Keratinocyte (primary cell): ENCODE measurements around the gene PVR.
A peak's percentile ranks its signal among the peaks of the same experiment; 100 is the strongest.

Source experiments
- EZH2 ChIP-seq: IDR thresholded peaks from one replicate; pipeline ENCODE4 v1.6.1; 2012; ENCODE audit warnings: inconsistent platforms, mild to moderate bottlenecking, low read length, moderate library complexity
- TF ChIP-seq, protein P1 (sequence below), 3 experiments: IDR thresholded peaks in 1 of 3; conservative IDR thresholded peaks in 1 of 3; optimal IDR thresholded peaks in 1 of 3; 2 replicates in 2 of 3; 3 replicates in 1 of 3; pipeline versions ENCODE3 to v1.5.1; 2011; ENCODE audit warnings: low read length in 3 of 3, mild to moderate bottlenecking in 3 of 3, moderate library complexity in 2 of 3, control low read depth in 1 of 3, inconsistent platforms in 1 of 3; ENCODE audit not compliant: insufficient read depth in 2 of 3; ENCODE audit errors: extremely low read depth in 1 of 3

DNA sequence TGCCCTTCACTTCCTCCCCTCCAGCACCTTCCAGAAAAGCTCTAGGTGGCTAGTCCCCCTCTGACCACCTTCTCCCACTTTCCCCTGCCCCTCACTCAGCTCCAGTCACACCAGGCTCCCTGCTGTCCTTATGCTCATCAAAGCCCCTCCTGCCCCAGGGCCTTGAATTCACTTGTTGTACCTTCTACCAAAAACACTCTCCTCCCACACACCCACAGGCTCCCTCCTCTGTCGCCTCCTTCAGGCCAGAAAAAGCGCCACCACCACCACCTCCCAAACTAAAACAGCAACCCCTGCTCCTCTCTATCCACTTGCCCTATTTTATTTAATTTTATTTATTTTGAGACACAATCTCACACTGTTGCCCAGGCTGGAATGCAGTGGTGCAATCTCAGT lies 50.5 kb downstream of the PVR start:
- TF ChIP-seq, protein P1, sequence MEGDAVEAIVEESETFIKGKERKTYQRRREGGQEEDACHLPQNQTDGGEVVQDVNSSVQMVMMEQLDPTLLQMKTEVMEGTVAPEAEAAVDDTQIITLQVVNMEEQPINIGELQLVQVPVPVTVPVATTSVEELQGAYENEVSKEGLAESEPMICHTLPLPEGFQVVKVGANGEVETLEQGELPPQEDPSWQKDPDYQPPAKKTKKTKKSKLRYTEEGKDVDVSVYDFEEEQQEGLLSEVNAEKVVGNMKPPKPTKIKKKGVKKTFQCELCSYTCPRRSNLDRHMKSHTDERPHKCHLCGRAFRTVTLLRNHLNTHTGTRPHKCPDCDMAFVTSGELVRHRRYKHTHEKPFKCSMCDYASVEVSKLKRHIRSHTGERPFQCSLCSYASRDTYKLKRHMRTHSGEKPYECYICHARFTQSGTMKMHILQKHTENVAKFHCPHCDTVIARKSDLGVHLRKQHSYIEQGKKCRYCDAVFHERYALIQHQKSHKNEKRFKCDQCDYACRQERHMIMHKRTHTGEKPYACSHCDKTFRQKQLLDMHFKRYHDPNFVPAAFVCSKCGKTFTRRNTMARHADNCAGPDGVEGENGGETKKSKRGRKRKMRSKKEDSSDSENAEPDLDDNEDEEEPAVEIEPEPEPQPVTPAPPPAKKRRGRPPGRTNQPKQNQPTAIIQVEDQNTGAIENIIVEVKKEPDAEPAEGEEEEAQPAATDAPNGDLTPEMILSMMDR (optimal IDR thresholded peaks at IDR 0.05 in 1 of 3, IDR thresholded peaks at IDR 0.05 in 1 of 3, conservative IDR thresholded peaks at IDR 0.05 in 1 of 3; ENCODE audit: extremely low read depth in 1 of 3, insufficient read depth in 2 of 3, low read length in 3 of 3), result peak; percentile 22 to 42 (median 40)
- TF ChIP-seq EZH2, result no peak
